VCaP (cell line): ENCODE measurements around the gene PRKD3.

Experiments
- H3K27ac ChIP-seq: fragments of 450-650 bp; 2 replicates; pipeline ENCODE4 v1.5.1; 2017
- CTCF ChIP-seq: fragments of 450-650 bp; conservative IDR thresholded peaks from 2 replicates; pipeline ENCODE4 v1.5.1; 2017; ENCODE audit warnings: mild to moderate bottlenecking, moderate library complexity

PRKD3 gene

GRCh38 chr2:37324786-37325624, at the start of gene PRKD3:
TSS of gene PRKD3 (minus strand) at chr2:37324833. CDS start at chr2:37316524, 8,309 bp downstream.
- no peak for TF ChIP-seq CTCF
- peak within 1 kb of the TSS; percentile 65 for H3K27ac ChIP-seq

GRCh38 chr2:37372000-37372399, 47.4 kb upstream of the PRKD3 start:
- no peak for TF ChIP-seq CTCF
- no peak overlapping the region for H3K27ac ChIP-seq

- no peak for TF ChIP-seq CTCF
- no peak overlapping the region for H3K27ac ChIP-seq
Measured at GRCh38 chr2:37370666-37371065, 46.0 kb upstream of the PRKD3 start.

- TF ChIP-seq CTCF: no peak
- H3K27ac ChIP-seq: no peak overlapping the region
Measured at GRCh38 chr2:37367984-37368383, 43.4 kb upstream of the PRKD3 start.

- H3K27ac ChIP-seq: no peak overlapping the region
- TF ChIP-seq CTCF: no peak
Measured at GRCh38 chr2:37367310-37367709, 42.7 kb upstream of the PRKD3 start.

- no peak for TF ChIP-seq CTCF
Measured at GRCh38 chr2:37366773-37367172, 42.1 kb upstream of the PRKD3 start.

GRCh38 chr2:37365669-37366068, 41.0 kb upstream of the PRKD3 start:
- TF ChIP-seq CTCF: no peak
- no peak overlapping the region for H3K27ac ChIP-seq

More at GRCh38 chr2:37366773-37367172, 42.1 kb upstream of the PRKD3 start:
- no peak overlapping the region for H3K27ac ChIP-seq
